ENCODE data around the gene FBLN1.

- TF ChIP-seq EZH2phosphoT487 (IDR thresholded peaks at IDR 0.05; ENCODE audit: insufficient read depth, low read depth): no peak
- no peak for TF ChIP-seq EZH2 (IDR thresholded peaks at IDR 0.05; ENCODE audit: insufficient read depth, poor library complexity, severe bottlenecking)
These were observed 143.1 kb downstream of the FBLN1 start for GRCh38 chr22:45645526-45646414.

All from GM23248 (cell line).